Measurements from ENCODE around the gene COBL. TPM values are rescaled to one million over a fixed set of nuclear protein-coding genes. Genes with fewer than 3 reads are reported as not detected.

The COBL gene
- total RNA-seq, 6 experiments from 2014 or later: not detected

DNA sequence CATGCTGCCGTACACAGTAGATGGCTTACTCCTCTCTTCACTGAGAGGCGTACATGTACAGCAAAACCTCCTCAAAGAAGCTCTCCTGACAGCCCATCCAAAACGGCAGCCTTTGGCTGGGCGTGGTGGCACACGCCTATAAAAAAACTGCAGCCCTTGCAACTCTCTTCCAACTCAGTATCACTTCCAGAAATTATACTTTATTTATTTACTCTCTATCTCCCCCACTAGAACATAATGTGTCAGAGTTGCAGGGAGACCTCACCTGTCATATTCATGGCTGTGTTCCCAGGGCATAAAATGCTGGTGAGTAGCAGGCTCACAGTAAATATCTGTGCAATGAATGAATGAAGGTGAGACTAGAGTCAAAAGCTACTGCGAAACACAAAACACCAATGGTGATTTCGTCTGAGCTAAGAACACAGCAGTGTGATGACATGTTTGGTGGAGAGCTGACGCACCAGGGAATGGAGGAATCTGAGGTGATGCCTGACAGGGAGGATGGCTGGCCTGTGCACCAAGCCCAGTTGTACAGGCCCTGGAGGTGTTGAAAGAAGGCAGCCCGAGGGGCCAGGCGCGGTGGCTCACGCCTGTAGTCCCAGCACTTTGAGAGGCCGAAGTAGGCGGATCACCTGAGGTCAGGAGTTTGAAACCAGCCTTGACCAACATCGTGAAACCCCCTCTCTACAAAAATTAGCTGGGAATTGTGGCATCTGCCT is 55.3 kb downstream of the COBL start:
- H3K27me3 Mint-ChIP-seq (ENCODE audit: insufficient read depth): peaks cover 3% of the 10 kb centered on the region
- H3K9me3 Mint-ChIP-seq: peaks cover 14% of the 10 kb centered on the region; the same call in 1 of the 2 replicates
- no peak overlapping the region for H3K4me3 Mint-ChIP-seq
- TF ChIP-seq, protein P1, sequence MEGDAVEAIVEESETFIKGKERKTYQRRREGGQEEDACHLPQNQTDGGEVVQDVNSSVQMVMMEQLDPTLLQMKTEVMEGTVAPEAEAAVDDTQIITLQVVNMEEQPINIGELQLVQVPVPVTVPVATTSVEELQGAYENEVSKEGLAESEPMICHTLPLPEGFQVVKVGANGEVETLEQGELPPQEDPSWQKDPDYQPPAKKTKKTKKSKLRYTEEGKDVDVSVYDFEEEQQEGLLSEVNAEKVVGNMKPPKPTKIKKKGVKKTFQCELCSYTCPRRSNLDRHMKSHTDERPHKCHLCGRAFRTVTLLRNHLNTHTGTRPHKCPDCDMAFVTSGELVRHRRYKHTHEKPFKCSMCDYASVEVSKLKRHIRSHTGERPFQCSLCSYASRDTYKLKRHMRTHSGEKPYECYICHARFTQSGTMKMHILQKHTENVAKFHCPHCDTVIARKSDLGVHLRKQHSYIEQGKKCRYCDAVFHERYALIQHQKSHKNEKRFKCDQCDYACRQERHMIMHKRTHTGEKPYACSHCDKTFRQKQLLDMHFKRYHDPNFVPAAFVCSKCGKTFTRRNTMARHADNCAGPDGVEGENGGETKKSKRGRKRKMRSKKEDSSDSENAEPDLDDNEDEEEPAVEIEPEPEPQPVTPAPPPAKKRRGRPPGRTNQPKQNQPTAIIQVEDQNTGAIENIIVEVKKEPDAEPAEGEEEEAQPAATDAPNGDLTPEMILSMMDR (IDR thresholded peaks at IDR 0.05): no peak
- no peaks in the 10 kb centered on the region for H3K4me1 Mint-ChIP-seq (ENCODE audit: low read depth)
- no peak overlapping the region for H3K27ac Mint-ChIP-seq
- H3K36me3 Mint-ChIP-seq (ENCODE audit: low read depth): no peaks in the 10 kb centered on the region
- no peak for DNase-seq

DNA sequence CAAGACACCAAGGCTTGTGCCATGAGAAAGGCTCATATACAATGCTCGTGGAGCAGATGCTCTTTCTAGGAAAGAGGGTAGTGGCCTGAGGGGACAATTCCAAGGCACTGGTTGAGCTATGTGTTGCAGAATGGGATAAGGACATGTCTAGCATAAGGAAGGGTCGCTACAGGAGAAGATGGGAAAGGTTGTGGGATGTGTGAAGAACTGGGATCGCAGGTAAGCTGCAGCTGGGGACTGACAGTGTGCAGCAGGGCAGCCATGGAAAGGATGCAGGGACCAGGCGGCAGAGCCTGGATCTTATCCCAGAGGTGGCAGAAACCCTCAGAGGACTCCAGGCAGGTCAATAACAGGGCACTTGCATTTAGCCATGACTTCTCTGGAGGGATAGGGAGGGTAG is 56.1 kb downstream of the COBL start:
- Mint-ChIP-seq H3K9me3 (peaks cover 14% of the 10 kb centered on the region; the same call in 1 of the 2 replicates), H3K36me3 (ENCODE audit: low read depth) (no peaks in the 10 kb centered on the region), H3K27ac (no peak overlapping the region), H3K4me3 (no peak overlapping the region), H3K4me1 (ENCODE audit: low read depth) (no peaks in the 10 kb centered on the region), H3K27me3 (ENCODE audit: insufficient read depth) (peaks cover 3% of the 10 kb centered on the region)
- DNase-seq: no peak
- TF ChIP-seq, protein P1 (IDR thresholded peaks at IDR 0.05): no peak

DNA sequence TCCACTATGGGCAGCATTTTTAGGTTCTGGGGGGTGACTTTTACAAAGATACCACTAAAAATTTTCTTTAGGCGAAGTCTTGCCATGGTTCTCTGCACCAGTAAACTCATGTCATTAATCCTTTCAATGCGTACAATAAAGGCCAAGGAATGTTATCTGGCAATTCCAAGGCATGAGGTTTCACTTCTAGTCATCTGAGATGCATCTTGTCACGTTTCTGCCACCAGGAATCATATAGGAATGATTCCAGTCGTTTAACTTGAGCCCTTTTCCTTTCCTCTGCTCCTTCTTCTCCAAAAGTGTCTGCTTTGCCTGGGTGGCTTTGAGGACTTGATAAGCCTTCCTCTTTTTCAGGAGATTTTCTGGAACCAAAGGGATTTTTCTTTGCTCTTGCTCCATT is 56.8 kb downstream of the COBL start:
- H3K36me3 Mint-ChIP-seq (ENCODE audit: low read depth): no peaks in the 10 kb centered on the region
- TF ChIP-seq, protein P1 (IDR thresholded peaks at IDR 0.05): no peak
- H3K9me3 Mint-ChIP-seq: peaks cover 14% of the 10 kb centered on the region; the same call in 1 of the 2 replicates
- no peaks in the 10 kb centered on the region for H3K4me1 Mint-ChIP-seq (ENCODE audit: low read depth)
- no peak for DNase-seq
- no peaks in the 10 kb centered on the region; the same call in none of the 2 replicates for H3K27me3 Mint-ChIP-seq (ENCODE audit: insufficient read depth)
- H3K4me3 Mint-ChIP-seq: no peak overlapping the region
- H3K27ac Mint-ChIP-seq: no peak overlapping the region

DNA sequence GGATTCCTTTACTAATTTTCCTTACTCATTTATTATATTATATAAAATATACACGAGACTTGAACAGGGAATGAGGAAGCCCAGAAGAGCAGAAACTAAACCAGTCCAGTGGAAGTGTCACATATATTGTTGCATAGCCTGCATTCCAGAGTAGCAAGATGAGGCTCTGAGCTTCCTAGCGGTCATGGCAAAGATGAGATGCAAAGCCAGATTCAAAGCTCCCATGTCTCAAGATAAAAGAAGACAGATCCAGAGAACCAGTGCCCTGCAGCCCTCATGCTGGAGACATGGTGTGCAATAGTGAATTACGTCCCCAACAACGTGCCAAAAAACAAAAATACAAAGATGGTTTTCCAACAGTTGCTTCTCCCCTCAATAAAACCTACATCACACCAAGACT is 59.7 kb downstream of the COBL start:
- H3K4me1 Mint-ChIP-seq (ENCODE audit: low read depth): no peaks in the 10 kb centered on the region
- DNase-seq: no peak
- H3K4me3 Mint-ChIP-seq: no peak overlapping the region
- TF ChIP-seq, protein P1 (IDR thresholded peaks at IDR 0.05): no peak
- H3K27me3 Mint-ChIP-seq (ENCODE audit: insufficient read depth): no peaks in the 10 kb centered on the region; the same call in 1 of the 2 replicates
- peaks cover 10% of the 10 kb centered on the region; the same call in 1 of the 2 replicates for H3K9me3 Mint-ChIP-seq
- H3K27ac Mint-ChIP-seq: no peak overlapping the region
- H3K36me3 Mint-ChIP-seq (ENCODE audit: low read depth): no peaks in the 10 kb centered on the region

DNA sequence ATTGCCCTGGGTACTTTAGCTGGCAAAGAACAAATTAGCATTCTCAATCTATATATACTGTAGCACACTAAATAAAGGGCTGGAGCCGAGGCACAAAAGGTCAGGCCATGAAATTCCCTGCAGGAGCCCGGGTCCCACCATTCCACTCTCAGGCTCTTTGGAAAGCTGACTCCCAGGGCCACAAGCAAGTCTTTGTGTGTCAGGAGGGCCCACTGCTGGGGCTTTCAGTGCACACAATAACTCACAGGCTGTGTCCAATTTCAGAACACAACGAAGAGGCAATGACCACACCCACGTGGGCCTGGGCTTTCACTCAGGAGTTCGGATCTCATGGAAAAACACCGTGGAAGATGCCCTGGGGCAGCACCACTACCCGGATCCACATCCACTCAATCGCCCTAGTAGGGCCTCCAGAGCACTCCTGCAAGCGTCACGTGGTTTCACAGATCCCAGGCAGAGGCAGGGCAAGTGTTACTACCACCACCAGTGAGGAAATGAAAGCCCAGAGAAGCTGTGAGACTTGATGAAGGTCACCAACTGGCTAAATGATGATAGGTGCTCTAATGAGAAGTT is 60.3 kb downstream of the COBL start:
- peaks cover 4% of the 10 kb centered on the region; the same call in 1 of the 2 replicates for H3K9me3 Mint-ChIP-seq
- no peak for DNase-seq
- no peaks in the 10 kb centered on the region; the same call in 1 of the 2 replicates for H3K27me3 Mint-ChIP-seq (ENCODE audit: insufficient read depth)
- no peak overlapping the region for H3K4me3 Mint-ChIP-seq
- no peaks in the 10 kb centered on the region for H3K4me1 Mint-ChIP-seq (ENCODE audit: low read depth)
- TF ChIP-seq, protein P1 (IDR thresholded peaks at IDR 0.05): no peak
- H3K36me3 Mint-ChIP-seq (ENCODE audit: low read depth): no peaks in the 10 kb centered on the region
- no peak overlapping the region for H3K27ac Mint-ChIP-seq

All from HFFc6 (cell line).